Neural progenitor cell (in vitro differentiated cells): ENCODE data around the gene IPO9.

Experiments
- EZH2 ChIP-seq: fragments of 200-600 bp; sonication (generic); IDR thresholded peaks from 2 replicates; pipeline ENCODE4 v1.6.1; 2017; ENCODE audit warnings: antibody characterized with exemption, mild to moderate bottlenecking, moderate library complexity
- TF ChIP-seq, protein P1 (sequence below): fragments of 200-600 bp; sonication (generic); IDR thresholded peaks from 2 replicates; pipeline ENCODE4 v1.5.1; 2017; ENCODE audit warnings: antibody characterized with exemption, mild to moderate bottlenecking

DNA sequence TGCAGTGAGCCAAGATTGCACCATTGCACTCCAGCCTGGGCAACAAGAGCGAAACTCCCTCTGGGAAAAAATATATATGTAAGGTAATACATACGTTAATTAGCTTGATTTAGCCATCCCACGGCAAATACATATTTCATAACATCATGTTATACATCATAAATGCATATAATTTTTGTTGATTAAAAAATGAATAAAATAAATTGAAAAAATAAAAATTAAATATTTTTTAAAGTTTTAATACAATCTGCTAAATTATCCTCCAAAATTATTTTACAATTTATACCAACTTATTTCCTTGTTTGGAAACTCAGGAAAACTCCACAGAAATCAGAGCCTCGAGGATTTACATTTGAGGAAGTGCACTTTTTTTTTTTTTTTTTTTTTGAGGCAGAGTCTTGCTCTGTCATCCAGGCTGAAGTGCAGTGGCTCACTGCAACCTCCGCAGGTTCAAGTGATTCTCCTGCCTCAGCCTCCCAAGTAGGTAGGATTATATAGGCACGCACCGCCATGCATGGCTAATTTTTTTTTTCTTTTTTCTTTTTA, 12.6 kb upstream of the IPO9 start:
- TF ChIP-seq, protein P1, sequence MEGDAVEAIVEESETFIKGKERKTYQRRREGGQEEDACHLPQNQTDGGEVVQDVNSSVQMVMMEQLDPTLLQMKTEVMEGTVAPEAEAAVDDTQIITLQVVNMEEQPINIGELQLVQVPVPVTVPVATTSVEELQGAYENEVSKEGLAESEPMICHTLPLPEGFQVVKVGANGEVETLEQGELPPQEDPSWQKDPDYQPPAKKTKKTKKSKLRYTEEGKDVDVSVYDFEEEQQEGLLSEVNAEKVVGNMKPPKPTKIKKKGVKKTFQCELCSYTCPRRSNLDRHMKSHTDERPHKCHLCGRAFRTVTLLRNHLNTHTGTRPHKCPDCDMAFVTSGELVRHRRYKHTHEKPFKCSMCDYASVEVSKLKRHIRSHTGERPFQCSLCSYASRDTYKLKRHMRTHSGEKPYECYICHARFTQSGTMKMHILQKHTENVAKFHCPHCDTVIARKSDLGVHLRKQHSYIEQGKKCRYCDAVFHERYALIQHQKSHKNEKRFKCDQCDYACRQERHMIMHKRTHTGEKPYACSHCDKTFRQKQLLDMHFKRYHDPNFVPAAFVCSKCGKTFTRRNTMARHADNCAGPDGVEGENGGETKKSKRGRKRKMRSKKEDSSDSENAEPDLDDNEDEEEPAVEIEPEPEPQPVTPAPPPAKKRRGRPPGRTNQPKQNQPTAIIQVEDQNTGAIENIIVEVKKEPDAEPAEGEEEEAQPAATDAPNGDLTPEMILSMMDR: no peak
- no peak for TF ChIP-seq EZH2
